GM19463 (cell line): Measurements from ENCODE around the gene OR9A4.

Source experiments
- ATAC-seq: cut with Tn5 transposase; IDR thresholded peaks from one replicate; pipeline ENCODE4 v1.9.1; 2021; ENCODE audit warnings: mild to moderate bottlenecking, moderate library complexity; ENCODE audit not compliant: unreplicated experiment

OR9A4 gene

DNA sequence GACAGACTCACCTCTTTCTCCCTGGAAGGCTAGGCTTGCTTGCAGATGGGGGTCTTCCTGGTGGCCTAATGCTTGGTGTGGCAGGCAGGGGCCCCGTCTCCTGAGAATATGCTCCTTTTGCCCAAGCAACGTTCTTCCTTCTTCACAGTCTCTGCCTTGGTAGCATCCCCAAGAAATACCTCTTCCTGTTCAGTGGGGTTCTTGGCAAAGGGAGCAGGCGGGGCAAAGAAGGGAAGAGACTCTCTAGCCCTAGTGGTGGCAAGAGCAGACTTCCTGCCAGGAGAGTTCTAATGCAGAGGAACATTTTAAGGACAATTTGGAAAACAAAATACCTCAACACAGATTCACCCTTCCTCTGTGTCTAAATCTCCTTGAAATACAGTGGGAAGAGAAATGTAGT is 30.6 kb downstream of the OR9A4 start, which contains the start of gene CLEC5A:
Gene CLEC5A (minus strand): TSS at position 179 of the 400 bp plus-strand sequence. CDS start 682 bp downstream, outside the sequence.
- no peak for ATAC-seq

GRCh38 chr7:141949021-141949420 is 32.8 kb downstream of the OR9A4 start:
- ATAC-seq: no peak

GRCh38 chr7:141949451-141949850 is 33.3 kb downstream of the OR9A4 start:
- no peak for ATAC-seq

GRCh38 chr7:141949911-141950310 is 33.7 kb downstream of the OR9A4 start:
- no peak for ATAC-seq

DNA sequence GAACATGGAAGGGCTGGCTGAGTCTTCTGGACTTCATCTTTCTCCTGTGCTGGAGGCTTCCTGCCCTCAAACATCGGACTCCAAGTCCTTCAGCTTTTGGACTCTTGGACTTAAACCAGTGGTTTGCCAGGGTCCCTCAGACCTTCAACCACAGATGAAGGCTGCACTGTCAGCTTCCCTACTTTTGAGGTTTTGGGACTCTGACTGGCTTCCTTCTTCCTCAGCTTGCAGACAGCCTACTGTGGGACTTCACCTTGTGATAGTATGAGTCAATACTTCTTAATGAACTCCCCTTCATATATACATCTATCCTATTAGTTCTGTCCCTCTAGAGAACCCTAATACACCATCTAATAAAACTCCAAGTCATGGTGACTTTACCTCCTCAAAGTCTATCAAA is 34.6 kb downstream of the OR9A4 start:
- ATAC-seq: no peak

- ATAC-seq: no peak
Measured at GRCh38 chr7:141952461-141952860, 36.3 kb downstream of the OR9A4 start.

GRCh38 chr7:141954334-141954733 is 38.1 kb downstream of the OR9A4 start:
- no peak for ATAC-seq

DNA sequence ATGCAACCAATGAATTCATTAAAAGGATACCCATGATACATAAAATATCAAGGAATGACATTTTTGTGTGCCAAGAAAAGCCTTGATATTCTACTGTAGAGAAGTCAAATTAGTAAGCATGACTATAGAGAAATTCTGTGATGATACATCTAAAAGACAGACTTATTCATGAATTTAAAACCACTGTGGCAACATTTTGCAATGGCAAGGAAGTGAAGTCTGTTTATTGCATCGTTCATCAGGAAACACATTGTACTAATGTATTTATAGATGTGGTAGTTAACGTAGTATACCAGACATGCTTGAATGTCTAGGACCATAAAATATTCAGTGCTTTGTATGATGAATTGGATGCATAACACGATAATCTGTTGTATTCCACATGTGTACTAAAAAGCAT is 39.9 kb downstream of the OR9A4 start:
- ATAC-seq: no peak

DNA sequence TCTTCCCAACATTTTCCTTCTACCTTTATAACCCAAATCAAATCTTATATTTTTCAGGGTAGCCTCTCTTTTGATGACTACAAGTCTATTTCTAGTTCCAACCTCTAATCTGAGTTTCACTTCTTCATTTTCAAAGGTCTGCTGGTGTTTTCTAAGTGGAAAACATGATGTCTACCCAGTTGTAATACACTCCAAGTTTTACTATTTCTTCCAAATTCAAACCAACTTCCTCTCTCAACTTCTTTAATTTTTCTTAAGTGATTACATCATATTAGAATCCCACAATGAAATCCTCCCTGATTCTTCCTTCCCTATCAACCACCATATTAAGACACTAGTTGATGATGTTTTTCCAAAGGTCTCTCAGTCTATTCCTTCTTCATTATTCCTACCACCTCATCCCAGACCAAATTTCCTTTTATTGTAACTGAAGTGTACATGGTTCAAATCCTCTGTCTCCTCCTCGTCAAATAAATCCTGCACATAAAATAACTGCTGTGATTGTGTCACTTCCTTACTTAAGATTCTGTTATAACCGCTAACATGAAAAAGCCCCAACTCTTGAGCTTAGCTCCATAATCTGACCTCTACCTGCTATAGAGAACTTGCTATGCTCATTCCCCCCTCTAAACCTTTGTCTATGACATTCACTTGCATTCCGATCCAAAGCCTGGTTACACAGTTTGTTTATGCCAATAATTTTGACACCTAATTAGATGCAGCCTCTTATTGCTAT is 44.7 kb downstream of the OR9A4 start:
- ATAC-seq: no peak
